Lung microvascular endothelial cell (primary cell): ENCODE data around the gene PTPN11. TPM values are rescaled to one million over a fixed set of nuclear protein-coding genes. Genes with fewer than 3 reads are reported as not detected.
"Not testable (repeated sequence)": the region's sequence is repeated elsewhere in the genome, so short reads cannot be mapped to it uniquely, and the experiment has no call there.

ENCODE experiments used
- DNase-seq, 2 donors: peaks; one replicate each; pipeline versions ENCODE4 v3.0.0 to v3.0.0-alpha.2; 2010; ENCODE audit warnings: low read depth in 2 of 2
- total RNA-seq: library from RNA; depleted of rRNA; stranded (reverse); fragments of >200 nt; gene quantifications from 2 replicates; pipeline ENCODE4 v1.2.1, GENCODE V29; 2014

The PTPN11 gene
- total RNA-seq = 46.2 and 60.3 TPM in 2 replicates

GRCh38 chr12:112418608-112419296, at the start of gene PTPN11:
Gene PTPN11 (plus strand): TSS chr12:112418947. CDS start chr12:112419112, 165 bp downstream.
- DNase-seq = peak; percentile 90 to 91

- no peak for DNase-seq
Observed at GRCh38 chr12:112370199-112370598, 48.5 kb upstream of the PTPN11 start.

- no peak for DNase-seq
Observed at GRCh38 chr12:112370868-112371510, 47.8 kb upstream of the PTPN11 start.

GRCh38 chr12:112374166-112374740, 44.5 kb upstream of the PTPN11 start:
- no peak for DNase-seq

GRCh38 chr12:112375105-112375504, 43.6 kb upstream of the PTPN11 start:
- no peak for DNase-seq

- DNase-seq = peak; percentile 19 to 27
Observed at GRCh38 chr12:112380663-112381405, 37.9 kb upstream of the PTPN11 start.

- DNase-seq = peak; percentile 7 to 13
Observed at GRCh38 chr12:112381406-112381882, 37.3 kb upstream of the PTPN11 start.

GRCh38 chr12:112381883-112382796, 36.6 kb upstream of the PTPN11 start, which contains the start of gene HECTD4:
Gene HECTD4 (minus strand): TSS chr12:112382431. CDS start chr12:112382128, 303 bp downstream.
- peak; percentile 88 to 90 for DNase-seq

- DNase-seq = no peak
Observed at GRCh38 chr12:112382866-112383265, 35.9 kb upstream of the PTPN11 start.

- DNase-seq = no peak
Observed at GRCh38 chr12:112386726-112387125, 32.0 kb upstream of the PTPN11 start.

- DNase-seq = no peak
Observed at GRCh38 chr12:112389228-112389627, 29.5 kb upstream of the PTPN11 start.

- not testable (repeated sequence) for DNase-seq
Observed at GRCh38 chr12:112389922-112390654, 28.7 kb upstream of the PTPN11 start.

GRCh38 chr12:112393328-112393727, 25.4 kb upstream of the PTPN11 start:
- no peak for DNase-seq

GRCh38 chr12:112401054-112401453, 17.7 kb upstream of the PTPN11 start:
- DNase-seq = no peak

GRCh38 chr12:112401903-112402498, 16.7 kb upstream of the PTPN11 start:
- DNase-seq = no peak

GRCh38 chr12:112406519-112407488, 11.9 kb upstream of the PTPN11 start:
- DNase-seq = no peak

- DNase-seq = not testable (repeated sequence)
Observed at GRCh38 chr12:112407683-112408082, 11.1 kb upstream of the PTPN11 start.

GRCh38 chr12:112408621-112409020, 10.1 kb upstream of the PTPN11 start:
- DNase-seq = peak in 1 of 2 donors; percentile 38
